DMS153 (cell line): ENCODE measurements around the gene TOPORS.
"Not testable (repeated sequence)": the region's sequence is repeated elsewhere in the genome, so short reads cannot be mapped to it uniquely, and the experiment has no call there.

Experiments used
- DNase-seq: peaks from one replicate; lab custom pipeline; 2025; lab: John Stamatoyannopoulos, UW

Gene TOPORS

GRCh38 chr9:32565967-32566366 lies 13.6 kb upstream of the TOPORS start:
- DNase-seq: no peak

- no peak for DNase-seq
Observed at GRCh38 chr9:32558408-32558934, 6.1 kb upstream of the TOPORS start.

GRCh38 chr9:32554591-32554990 lies 2.2 kb upstream of the TOPORS start:
- no peak for DNase-seq

- DNase-seq: no peak
Observed at GRCh38 chr9:32554107-32554506, 1.7 kb upstream of the TOPORS start.

- peak; percentile 55 for DNase-seq
Observed at GRCh38 chr9:32551276-32552051, 922 bp downstream of the TOPORS start.

GRCh38 chr9:32550562-32551275 lies 1.7 kb downstream of the TOPORS start:
- peak; percentile 92 for DNase-seq

GRCh38 chr9:32550150-32550561 lies 2.2 kb downstream of the TOPORS start:
- DNase-seq: no peak

GRCh38 chr9:32548213-32548612 lies 4.2 kb downstream of the TOPORS start:
- not testable (repeated sequence) for DNase-seq

- DNase-seq: no peak
Observed at GRCh38 chr9:32545884-32546283, 6.5 kb downstream of the TOPORS start.

- DNase-seq: no peak
Observed at GRCh38 chr9:32543047-32543446, 9.3 kb downstream of the TOPORS start.

GRCh38 chr9:32533816-32534215 lies 18.6 kb downstream of the TOPORS start:
- DNase-seq: no peak

GRCh38 chr9:32533336-32533735 lies 19.1 kb downstream of the TOPORS start:
- no peak for DNase-seq

- DNase-seq: no peak
Observed at GRCh38 chr9:32526707-32527048, 25.7 kb downstream of the TOPORS start.

GRCh38 chr9:32526041-32526706 lies 26.2 kb downstream of the TOPORS start, which contains the start of gene RIGI:
TSS of gene RIGI (minus strand) at chr9:32526196. CDS start at chr9:32526166, 30 bp downstream.
- peak; percentile 87 for DNase-seq

- DNase-seq: no peak
Observed at GRCh38 chr9:32525709-32526030, 26.7 kb downstream of the TOPORS start.

- DNase-seq: peak; percentile 26
Observed at GRCh38 chr9:32524892-32525708, 27.3 kb downstream of the TOPORS start.

- DNase-seq: not testable (repeated sequence)
Observed at GRCh38 chr9:32524558-32524891, 27.9 kb downstream of the TOPORS start.

- no peak for DNase-seq
Observed at GRCh38 chr9:32523910-32524309, 28.5 kb downstream of the TOPORS start.

- no peak for DNase-seq
Observed at GRCh38 chr9:32518276-32518675, 34.1 kb downstream of the TOPORS start.

- DNase-seq: no peak
Observed at GRCh38 chr9:32516241-32516640, 36.1 kb downstream of the TOPORS start.

- DNase-seq: peak; percentile 33
Observed at GRCh38 chr9:32508728-32509127, 43.7 kb downstream of the TOPORS start.

- no peak for DNase-seq
Observed at GRCh38 chr9:32503008-32503407, 49.4 kb downstream of the TOPORS start.
